GM12878 (cell line): Measurements from ENCODE around the gene KDM4C. TPM values are rescaled to one million over a fixed set of nuclear protein-coding genes. Genes with fewer than 3 reads are reported as not detected.

Experiments used
- BACH1 ChIP-seq: fragments of 450-650 bp; IDR thresholded peaks from 2 replicates; pipeline ENCODE4 v1.6.1; 2017; ENCODE audit warnings: mild to moderate bottlenecking, borderline replicate concordance
- BHLHE40 ChIP-seq, 2 experiments: fragments of 450-650 bp in 1 of 2; IDR thresholded peaks; 2 replicates each; pipeline ENCODE4 v1.6.1; 2011 to 2017; ENCODE audit warnings: low read depth in 2 of 2, borderline replicate concordance in 1 of 2, improper control_type of control experiment in 1 of 2, low read length in 1 of 2, mild to moderate bottlenecking in 1 of 2
- BMI1 ChIP-seq: fragments of 450-650 bp; IDR thresholded peaks from 2 replicates; pipeline ENCODE4 v1.6.1; 2016; ENCODE audit warnings: mild to moderate bottlenecking, moderate library complexity, borderline replicate concordance
- CREB1 ChIP-seq: IDR thresholded peaks from 2 replicates; pipeline ENCODE4 v1.6.1; 2012; ENCODE audit warnings: low read depth, mild to moderate bottlenecking, inconsistent platforms
- EP300 ChIP-seq, 2 experiments: fragments of 150-350 bp in 1 of 2; IDR thresholded peaks; 2 replicates each; pipeline ENCODE4 v1.6.1; 2011 to 2012; ENCODE audit warnings: low read depth in 2 of 2, low read length in 2 of 2, borderline replicate concordance in 1 of 2, improper control_type of control experiment in 1 of 2, inconsistent platforms in 1 of 2; ENCODE audit not compliant: control insufficient read depth in 1 of 2
- IRF4 ChIP-seq: IDR thresholded peaks from 2 replicates; pipeline ENCODE4 v1.6.1; 2011; ENCODE audit warnings: low read depth, low read length
- JUNB ChIP-seq: IDR thresholded peaks from 2 replicates; pipeline ENCODE4 v1.6.1; 2016; ENCODE audit warnings: antibody characterized with exemption, mild to moderate bottlenecking
- JUND ChIP-seq: IDR thresholded peaks from 2 replicates; pipeline ENCODE4 v1.6.1; 2012; ENCODE audit warnings: low read depth, mild to moderate bottlenecking, low read length, improper control_type of control experiment, moderate library complexity
- KAT2A ChIP-seq: conservative IDR thresholded peaks from 2 replicates; pipeline ENCODE4 v1.6.1; 2011; ENCODE audit warnings: low read depth, low read length; ENCODE audit not compliant: control insufficient read depth
- MEF2B ChIP-seq: fragments of 450-650 bp; IDR thresholded peaks from 2 replicates; pipeline ENCODE4 v1.6.1; 2018; ENCODE audit warnings: mild to moderate bottlenecking, moderate library complexity; ENCODE audit not compliant: partially characterized antibody, poor library complexity, severe bottlenecking
- MTA2 ChIP-seq: fragments of 450-650 bp; IDR thresholded peaks from 2 replicates; pipeline ENCODE4 v1.6.1; 2016; ENCODE audit warnings: low read depth, mild to moderate bottlenecking, moderate library complexity
- NBN ChIP-seq: fragments of 450-650 bp; IDR thresholded peaks from 2 replicates; pipeline ENCODE4 v1.6.1; 2016
- RAD21 ChIP-seq: IDR thresholded peaks from 2 replicates; pipeline ENCODE4 v1.6.1; 2011; ENCODE audit warnings: mild to moderate bottlenecking, low read depth, low read length, moderate library complexity; ENCODE audit not compliant: insufficient read depth
- RB1 ChIP-seq: fragments of 450-650 bp; formaldehyde crosslinking; IDR thresholded peaks from 2 replicates; pipeline ENCODE4 v1.6.1; 2017; ENCODE audit warnings: mild to moderate bottlenecking, borderline replicate concordance
- RUNX3 ChIP-seq: IDR thresholded peaks from 2 replicates; pipeline ENCODE4 v1.6.1; 2012; ENCODE audit warnings: low read length, inconsistent platforms
- SREBF1 ChIP-seq: IDR thresholded peaks from 2 replicates; pipeline ENCODE4 v1.6.1; 2012; ENCODE audit warnings: mild to moderate bottlenecking, low read length
- polyA plus RNA-seq, 11 experiments: library from polyadenylated mRNA; depleted of rRNA in 4 of 11; unstranded in 6 of 11; stranded (reverse) in 5 of 11; fragments of >200 nt; fragmentation: Nextera tagmentation in 4 of 11; fragmentation: Illumina TruSeq in 1 of 11; extraction: Ambion mirVana in 4 of 11; extraction: Trizol in 1 of 11; gene quantifications; 1 replicate in 1 of 11; 2 replicates in 10 of 11; pipeline versions ENCODE4 v1.2.1 to v1.2.3, GENCODE V29; 2011 to 2016; ENCODE audit warnings: inconsistent platforms in 2 of 11, missing spikeins in 2 of 11, low read depth in 1 of 11
- total RNA-seq, 4 experiments: library from RNA; depleted of rRNA in 3 of 4; stranded (reverse); fragments of >200 nt in 3 of 4; fragmentation: Illumina TruSeq in 1 of 4; extraction: Trizol in 1 of 4; gene quantifications; 2 replicates each; pipeline versions ENCODE4 v1.2.1 to v1.2.3, GENCODE V29; 2013 to 2021
- TF ChIP-seq, protein P1 (sequence below): IDR thresholded peaks from 2 replicates; pipeline ENCODE4 v1.6.1; 2011; ENCODE audit warnings: borderline replicate concordance, low read depth, mild to moderate bottlenecking, moderate library complexity, low read length; ENCODE audit not compliant: insufficient read depth, poor library complexity, severe bottlenecking
- TF ChIP-seq, protein P2 (sequence below): fragments of 450-650 bp; IDR thresholded peaks from 2 replicates; pipeline ENCODE4 v1.6.1; 2017; ENCODE audit warnings: low read depth, mild to moderate bottlenecking, moderate library complexity

The KDM4C gene
- total and polyA plus RNA-seq, 10 of the 15 experiments (the other 5 are each of a cell fraction or from before 2014, with no cell fraction given): 6.8 to 41.2 (median 20.1) TPM

DNA sequence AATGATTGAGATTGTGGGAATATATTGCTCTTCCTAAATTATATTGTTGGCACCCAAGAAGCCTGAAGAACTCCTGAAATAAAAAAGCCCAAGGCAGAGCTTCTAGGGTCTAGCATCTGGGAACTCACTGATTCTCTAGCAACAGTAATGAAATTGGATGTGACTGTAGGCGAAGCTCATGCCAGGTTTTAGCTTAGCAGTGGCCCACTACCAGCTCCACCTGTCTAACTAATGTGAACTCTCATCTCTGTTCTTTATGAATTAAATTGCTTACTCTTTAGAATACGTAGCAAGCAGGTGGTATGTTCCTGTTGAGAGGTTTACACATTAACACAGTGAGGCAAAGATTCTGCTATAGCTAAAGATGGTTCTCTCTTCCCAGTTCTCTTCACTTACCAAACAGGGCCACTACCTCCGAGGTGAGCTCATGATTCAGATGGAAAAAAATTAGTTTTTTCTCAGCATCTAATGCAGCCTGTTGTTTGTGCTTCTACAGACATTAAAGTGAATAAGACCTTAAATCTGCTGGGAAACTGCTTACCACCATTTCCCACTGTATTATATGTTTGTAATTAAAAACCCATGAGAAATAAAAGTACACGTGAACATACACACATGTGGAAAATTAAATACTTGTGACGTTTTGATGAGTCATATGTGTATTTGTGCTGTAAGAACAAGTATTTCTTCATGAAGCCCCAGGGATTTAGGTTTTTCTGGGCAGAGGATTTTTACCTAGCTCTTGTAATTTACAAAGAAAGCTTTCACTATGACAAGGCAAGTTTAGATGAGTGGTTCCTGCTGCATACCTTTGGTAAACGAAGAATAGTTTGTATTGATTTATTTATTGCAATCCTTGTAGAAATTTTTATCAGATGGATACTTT is 360.1 kb downstream of the KDM4C start (continued):
- peak; percentile 46; the same call in 1 of the 2 replicates for TF ChIP-seq SREBF1
- TF ChIP-seq IRF4: peak; percentile 84
- no peak for TF ChIP-seq RAD21
- TF ChIP-seq CREB1: peak; percentile 77
- TF ChIP-seq, protein P1, sequence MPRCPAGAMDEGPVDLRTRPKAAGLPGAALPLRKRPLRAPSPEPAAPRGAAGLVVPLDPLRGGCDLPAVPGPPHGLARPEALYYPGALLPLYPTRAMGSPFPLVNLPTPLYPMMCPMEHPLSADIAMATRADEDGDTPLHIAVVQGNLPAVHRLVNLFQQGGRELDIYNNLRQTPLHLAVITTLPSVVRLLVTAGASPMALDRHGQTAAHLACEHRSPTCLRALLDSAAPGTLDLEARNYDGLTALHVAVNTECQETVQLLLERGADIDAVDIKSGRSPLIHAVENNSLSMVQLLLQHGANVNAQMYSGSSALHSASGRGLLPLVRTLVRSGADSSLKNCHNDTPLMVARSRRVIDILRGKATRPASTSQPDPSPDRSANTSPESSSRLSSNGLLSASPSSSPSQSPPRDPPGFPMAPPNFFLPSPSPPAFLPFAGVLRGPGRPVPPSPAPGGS: peak; percentile 79
- TF ChIP-seq RB1: no peak
- TF ChIP-seq NBN: peak; percentile 40; the same call in 1 of the 2 replicates
- peak; percentile 69; the same call in 1 of the 2 replicates for TF ChIP-seq JUND
- no peak for TF ChIP-seq KAT2A
- TF ChIP-seq JUNB: peak; percentile 96
- TF ChIP-seq MTA2: peak; percentile 91
- TF ChIP-seq, protein P2, sequence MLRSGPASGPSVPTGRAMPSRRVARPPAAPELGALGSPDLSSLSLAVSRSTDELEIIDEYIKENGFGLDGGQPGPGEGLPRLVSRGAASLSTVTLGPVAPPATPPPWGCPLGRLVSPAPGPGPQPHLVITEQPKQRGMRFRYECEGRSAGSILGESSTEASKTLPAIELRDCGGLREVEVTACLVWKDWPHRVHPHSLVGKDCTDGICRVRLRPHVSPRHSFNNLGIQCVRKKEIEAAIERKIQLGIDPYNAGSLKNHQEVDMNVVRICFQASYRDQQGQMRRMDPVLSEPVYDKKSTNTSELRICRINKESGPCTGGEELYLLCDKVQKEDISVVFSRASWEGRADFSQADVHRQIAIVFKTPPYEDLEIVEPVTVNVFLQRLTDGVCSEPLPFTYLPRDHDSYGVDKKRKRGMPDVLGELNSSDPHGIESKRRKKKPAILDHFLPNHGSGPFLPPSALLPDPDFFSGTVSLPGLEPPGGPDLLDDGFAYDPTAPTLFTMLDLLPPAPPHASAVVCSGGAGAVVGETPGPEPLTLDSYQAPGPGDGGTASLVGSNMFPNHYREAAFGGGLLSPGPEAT: peak; percentile 71
- TF ChIP-seq BHLHE40 (IDR thresholded peaks at IDR 0.05; ENCODE audit: borderline replicate concordance in 1 of 2, low read depth in 2 of 2, low read length in 1 of 2): peak; percentile 67 to 73; a peak in 2 of 4 replicates
- TF ChIP-seq RUNX3: peak; percentile 77
- TF ChIP-seq BMI1: 0 out of 2 replicates have a peak, but pooled peaks have one; percentile 52
- peak; percentile 76; the same call in 1 of the 2 replicates for TF ChIP-seq BACH1
- peak in 1 of 2 experiments; percentile 75; a peak in 2 of 4 replicates for TF ChIP-seq EP300 (IDR thresholded peaks at IDR 0.05; ENCODE audit: borderline replicate concordance in 1 of 2, control insufficient read depth in 1 of 2, low read depth in 2 of 2, low read length in 2 of 2)
- peak; percentile 98 for TF ChIP-seq MEF2B
- TF ChIP-seq, all 136 proteins: peak for 35
